Esophagus muscularis mucosa (tissue), 4 donors: ENCODE results near the gene WASF3.
"Not testable (repeated sequence)": the region's sequence is repeated elsewhere in the genome, so short reads cannot be mapped to it uniquely, and the experiment has no call there.

Experiments
- EP300 ChIP-seq: sonication (generic); formaldehyde crosslinking; IDR thresholded peaks from one replicate; pipeline ENCODE4 v1.6.1; 2017; ENCODE audit warnings: antibody characterized with exemption
- POLR2AphosphoS5 ChIP-seq, 2 donors: sonication (generic); formaldehyde crosslinking; IDR thresholded peaks; one replicate each; pipeline ENCODE4 v1.6.1; 2017; ENCODE audit warnings: antibody characterized with exemption in 2 of 2
- TF ChIP-seq, protein P1 (sequence below), 3 experiments: fragments of 200-600 bp in 2 of 3; fragments of 450-650 bp in 1 of 3; sonication (generic) in 2 of 3; IDR thresholded peaks; one replicate each; pipeline ENCODE4 v1.5.1; 2017 to 2019; ENCODE audit warnings: antibody characterized with exemption in 3 of 3, mild to moderate bottlenecking in 2 of 3, moderate library complexity in 1 of 3

DNA sequence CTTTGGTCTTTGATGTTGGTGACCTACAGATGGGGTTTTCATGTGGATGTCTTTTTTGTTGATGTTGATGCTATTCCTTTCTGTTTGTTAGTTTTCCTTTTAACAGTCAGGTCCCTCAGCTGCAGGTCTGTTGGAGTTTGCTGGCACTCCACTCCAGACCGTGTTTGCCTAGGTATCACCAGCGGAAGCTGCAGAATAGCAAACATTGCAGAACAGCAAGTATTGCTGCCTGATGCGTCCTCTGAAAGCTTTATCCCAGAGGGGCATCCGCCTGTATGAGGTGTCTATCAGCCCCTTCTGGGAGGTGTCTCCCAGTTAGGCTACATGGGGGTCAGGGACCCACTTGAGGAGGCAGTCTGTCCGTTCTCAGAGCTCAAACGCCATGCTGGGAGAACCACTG, 78.2 kb downstream of the WASF3 start:
- TF ChIP-seq, protein P1, sequence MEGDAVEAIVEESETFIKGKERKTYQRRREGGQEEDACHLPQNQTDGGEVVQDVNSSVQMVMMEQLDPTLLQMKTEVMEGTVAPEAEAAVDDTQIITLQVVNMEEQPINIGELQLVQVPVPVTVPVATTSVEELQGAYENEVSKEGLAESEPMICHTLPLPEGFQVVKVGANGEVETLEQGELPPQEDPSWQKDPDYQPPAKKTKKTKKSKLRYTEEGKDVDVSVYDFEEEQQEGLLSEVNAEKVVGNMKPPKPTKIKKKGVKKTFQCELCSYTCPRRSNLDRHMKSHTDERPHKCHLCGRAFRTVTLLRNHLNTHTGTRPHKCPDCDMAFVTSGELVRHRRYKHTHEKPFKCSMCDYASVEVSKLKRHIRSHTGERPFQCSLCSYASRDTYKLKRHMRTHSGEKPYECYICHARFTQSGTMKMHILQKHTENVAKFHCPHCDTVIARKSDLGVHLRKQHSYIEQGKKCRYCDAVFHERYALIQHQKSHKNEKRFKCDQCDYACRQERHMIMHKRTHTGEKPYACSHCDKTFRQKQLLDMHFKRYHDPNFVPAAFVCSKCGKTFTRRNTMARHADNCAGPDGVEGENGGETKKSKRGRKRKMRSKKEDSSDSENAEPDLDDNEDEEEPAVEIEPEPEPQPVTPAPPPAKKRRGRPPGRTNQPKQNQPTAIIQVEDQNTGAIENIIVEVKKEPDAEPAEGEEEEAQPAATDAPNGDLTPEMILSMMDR (IDR thresholded peaks at IDR 0.05) = not testable (repeated sequence)
- not testable (repeated sequence) for TF ChIP-seq EP300; POLR2AphosphoS5 (IDR thresholded peaks at IDR 0.05)
